ENCODE data around the gene HLA-DOB.
A peak's percentile ranks its signal among the peaks of the same experiment; 100 is the strongest.

DNA sequence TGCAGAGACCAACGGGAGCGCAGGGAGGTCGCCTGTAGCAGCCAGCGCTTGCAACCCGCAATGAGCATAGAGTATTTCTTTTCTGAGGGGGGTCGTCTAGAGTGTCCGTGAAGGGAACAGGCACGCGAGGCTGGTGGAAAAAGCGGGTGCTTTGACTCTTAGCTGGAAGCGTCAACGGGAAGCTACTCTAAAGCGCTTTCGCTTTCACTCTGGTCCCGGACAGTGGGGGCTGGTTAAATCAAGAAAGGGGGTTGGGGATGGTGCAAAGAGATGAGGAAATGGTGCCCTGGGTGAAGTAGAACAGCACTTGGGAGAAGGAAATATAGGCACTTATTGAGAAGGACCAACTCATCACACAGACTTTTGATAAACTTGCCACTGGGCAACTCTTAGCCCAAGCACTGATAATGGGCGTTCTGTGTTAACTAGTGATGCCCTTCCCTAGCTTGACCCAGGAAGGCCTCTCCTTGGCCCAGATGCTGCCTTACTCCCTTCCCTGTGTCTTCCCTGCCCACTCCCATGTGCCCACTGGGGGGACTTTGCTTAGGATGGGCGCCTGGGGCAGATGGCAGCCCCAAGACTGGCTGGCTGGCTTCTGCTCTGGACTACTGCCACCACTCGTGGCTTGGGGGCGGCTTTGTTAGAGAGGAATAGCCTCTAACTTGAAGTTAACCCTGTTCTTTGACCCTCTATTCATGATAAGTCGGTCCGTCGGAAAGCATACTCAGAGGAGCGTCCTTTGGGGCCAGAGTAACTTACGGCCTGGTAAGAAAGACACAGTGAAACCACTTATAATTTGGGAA lies 37.8 kb upstream of the HLA-DOB start:
- TF ChIP-seq, protein P1, sequence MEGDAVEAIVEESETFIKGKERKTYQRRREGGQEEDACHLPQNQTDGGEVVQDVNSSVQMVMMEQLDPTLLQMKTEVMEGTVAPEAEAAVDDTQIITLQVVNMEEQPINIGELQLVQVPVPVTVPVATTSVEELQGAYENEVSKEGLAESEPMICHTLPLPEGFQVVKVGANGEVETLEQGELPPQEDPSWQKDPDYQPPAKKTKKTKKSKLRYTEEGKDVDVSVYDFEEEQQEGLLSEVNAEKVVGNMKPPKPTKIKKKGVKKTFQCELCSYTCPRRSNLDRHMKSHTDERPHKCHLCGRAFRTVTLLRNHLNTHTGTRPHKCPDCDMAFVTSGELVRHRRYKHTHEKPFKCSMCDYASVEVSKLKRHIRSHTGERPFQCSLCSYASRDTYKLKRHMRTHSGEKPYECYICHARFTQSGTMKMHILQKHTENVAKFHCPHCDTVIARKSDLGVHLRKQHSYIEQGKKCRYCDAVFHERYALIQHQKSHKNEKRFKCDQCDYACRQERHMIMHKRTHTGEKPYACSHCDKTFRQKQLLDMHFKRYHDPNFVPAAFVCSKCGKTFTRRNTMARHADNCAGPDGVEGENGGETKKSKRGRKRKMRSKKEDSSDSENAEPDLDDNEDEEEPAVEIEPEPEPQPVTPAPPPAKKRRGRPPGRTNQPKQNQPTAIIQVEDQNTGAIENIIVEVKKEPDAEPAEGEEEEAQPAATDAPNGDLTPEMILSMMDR (IDR thresholded peaks at IDR 0.05; ENCODE audit: borderline replicate concordance, extremely low read depth, low read length, poor library complexity, severe bottlenecking), result peak; percentile 11
- TF ChIP-seq EZH2 (IDR thresholded peaks at IDR 0.05; ENCODE audit: borderline replicate concordance, low read depth, low read length, severe bottlenecking), result no peak
